Stimulated activated CD8-positive, alpha-beta memory T cell treated with anti-CD3 and anti-CD28 coated beads, Interleukin-12 subunit alpha, Interleukin-12 subunit beta, amount 100 ng/mL, for 24 hours (primary cell): ENCODE data around the gene FHOD3.

ENCODE experiments used
- DNase-seq: peaks from one replicate; pipeline ENCODE4 v3.0.0-alpha.2; 2020; ENCODE audit errors: extremely low read depth

The FHOD3 gene

GRCh38 chr18:36297417-36298125 lies at the start of gene FHOD3:
Gene FHOD3, plus strand, starts transcription at chr18:36297713. Its CDS starts 123 bp downstream, at chr18:36297836.
- no peak for DNase-seq

GRCh38 chr18:36249392-36249791 lies 48.1 kb upstream of the FHOD3 start:
- DNase-seq, result no peak

GRCh38 chr18:36250827-36251226 lies 46.7 kb upstream of the FHOD3 start:
- no peak for DNase-seq

- DNase-seq, result no peak
Observed at GRCh38 chr18:36255072-36255698, 42.3 kb upstream of the FHOD3 start.

- no peak for DNase-seq
Observed at GRCh38 chr18:36256094-36256493, 41.4 kb upstream of the FHOD3 start.

GRCh38 chr18:36262971-36263370 lies 34.5 kb upstream of the FHOD3 start:
- DNase-seq, result no peak

GRCh38 chr18:36264283-36264682 lies 33.2 kb upstream of the FHOD3 start:
- no peak for DNase-seq

GRCh38 chr18:36265015-36265414 lies 32.5 kb upstream of the FHOD3 start:
- no peak for DNase-seq

GRCh38 chr18:36269157-36269556 lies 28.4 kb upstream of the FHOD3 start:
- DNase-seq, result no peak

- DNase-seq, result no peak
Observed at GRCh38 chr18:36271153-36271552, 26.4 kb upstream of the FHOD3 start.

- DNase-seq, result no peak
Observed at GRCh38 chr18:36273347-36273746, 24.2 kb upstream of the FHOD3 start.

- no peak for DNase-seq
Observed at GRCh38 chr18:36274083-36274715, 23.3 kb upstream of the FHOD3 start.

- no peak for DNase-seq
Observed at GRCh38 chr18:36275561-36275960, 22.0 kb upstream of the FHOD3 start.

GRCh38 chr18:36279001-36279400 lies 18.5 kb upstream of the FHOD3 start:
- DNase-seq, result no peak

- DNase-seq, result no peak
Observed at GRCh38 chr18:36281936-36282335, 15.6 kb upstream of the FHOD3 start.

GRCh38 chr18:36283448-36283847 lies 14.1 kb upstream of the FHOD3 start:
- DNase-seq, result no peak

- no peak for DNase-seq
Observed at GRCh38 chr18:36284268-36284667, 13.2 kb upstream of the FHOD3 start.

GRCh38 chr18:36284671-36285295 lies 12.7 kb upstream of the FHOD3 start:
- no peak for DNase-seq

GRCh38 chr18:36287653-36288052 lies 9.9 kb upstream of the FHOD3 start:
- DNase-seq, result no peak

GRCh38 chr18:36288689-36289088 lies 8.8 kb upstream of the FHOD3 start:
- no peak for DNase-seq

- DNase-seq, result no peak
Observed at GRCh38 chr18:36294031-36294430, 3.5 kb upstream of the FHOD3 start.

GRCh38 chr18:36295214-36295613 lies 2.3 kb upstream of the FHOD3 start:
- no peak for DNase-seq

- DNase-seq, result no peak
Observed at GRCh38 chr18:36295880-36296301, 1.6 kb upstream of the FHOD3 start.
